ENCODE measurements around the gene RAB27A.
"Not testable (repeated sequence)": the region's sequence is repeated elsewhere in the genome, so short reads cannot be mapped to it uniquely, and the experiment has no call there.

Gene RAB27A

GRCh38 chr15:55289746-55290527 lies at the start of gene RAB27A:
Gene RAB27A (minus strand): TSS chr15:55289813. CDS start chr15:55234934, 54,879 bp downstream.
- in situ Hi-C loops (cut with HindIII; ENCODE audit: low sequenced_read_pairs): no loop called here

- in situ Hi-C loops (cut with HindIII; ENCODE audit: low sequenced_read_pairs): no loop called here
Observed at GRCh38 chr15:55337160-55337559, 47.5 kb upstream of the RAB27A start.

- in situ Hi-C loops (cut with HindIII; ENCODE audit: low sequenced_read_pairs): no loop called here
Observed at GRCh38 chr15:55334997-55335396, 45.4 kb upstream of the RAB27A start.

- in situ Hi-C loops (cut with HindIII; ENCODE audit: low sequenced_read_pairs): no loop called here
Observed at GRCh38 chr15:55334371-55334770, 44.8 kb upstream of the RAB27A start.

- in situ Hi-C loops (cut with HindIII; ENCODE audit: low sequenced_read_pairs): no loop called here
Observed at GRCh38 chr15:55327387-55327786, 37.8 kb upstream of the RAB27A start.

- in situ Hi-C loops (cut with HindIII; ENCODE audit: low sequenced_read_pairs): no loop called here
Observed at GRCh38 chr15:55322467-55322866, 32.9 kb upstream of the RAB27A start.

GRCh38 chr15:55320963-55321362 lies 31.4 kb upstream of the RAB27A start:
- in situ Hi-C loops (cut with HindIII; ENCODE audit: low sequenced_read_pairs): no loop called here

GRCh38 chr15:55320238-55320550 lies 30.6 kb upstream of the RAB27A start:
- in situ Hi-C loops (cut with HindIII; ENCODE audit: low sequenced_read_pairs): no loop called here

- in situ Hi-C loops (cut with HindIII; ENCODE audit: low sequenced_read_pairs): no loop called here
Observed at GRCh38 chr15:55319537-55320237, 30.1 kb upstream of the RAB27A start.

GRCh38 chr15:55318588-55319494 lies 29.2 kb upstream of the RAB27A start, which contains the start of the genes PIGB and PIGBOS1:
Gene PIGB (plus strand): TSS chr15:55319222. CDS start chr15:55319251, 29 bp downstream.
Gene PIGBOS1 (minus strand): TSS chr15:55319123. CDS start chr15:55317792, 1,331 bp downstream.
- in situ Hi-C loops (cut with HindIII; ENCODE audit: low sequenced_read_pairs): no loop called here

- in situ Hi-C loops (cut with HindIII; ENCODE audit: low sequenced_read_pairs): not testable (repeated sequence)
Observed at GRCh38 chr15:55302801-55303200, 13.2 kb upstream of the RAB27A start.

GRCh38 chr15:55297315-55297714 lies 7.7 kb upstream of the RAB27A start:
- in situ Hi-C loops (cut with HindIII; ENCODE audit: low sequenced_read_pairs): no loop called here

GRCh38 chr15:55290528-55291057 lies 980 bp upstream of the RAB27A start:
- in situ Hi-C loops (cut with HindIII; ENCODE audit: low sequenced_read_pairs): no loop called here

GRCh38 chr15:55289011-55289745 lies 435 bp downstream of the RAB27A start:
- in situ Hi-C loops (cut with HindIII; ENCODE audit: low sequenced_read_pairs): no loop called here

- in situ Hi-C loops (cut with HindIII; ENCODE audit: low sequenced_read_pairs): no loop called here
Observed at GRCh38 chr15:55288006-55288717, 1.5 kb downstream of the RAB27A start.

- in situ Hi-C loops (cut with HindIII; ENCODE audit: low sequenced_read_pairs): not testable (repeated sequence)
Observed at GRCh38 chr15:55286442-55287189, 3.0 kb downstream of the RAB27A start.

- in situ Hi-C loops (cut with HindIII; ENCODE audit: low sequenced_read_pairs): no loop called here
Observed at GRCh38 chr15:55284426-55284825, 5.2 kb downstream of the RAB27A start.

GRCh38 chr15:55283379-55284147 lies 6.0 kb downstream of the RAB27A start:
- in situ Hi-C loops (cut with HindIII; ENCODE audit: low sequenced_read_pairs): no loop called here

Measured in endothelial cell of hepatic sinusoid (primary cell).